Stimulated activated naive CD8-positive, alpha-beta T cell treated with anti-CD3 and anti-CD28 coated beads, Interleukin-15, amount 100 ng/mL, for 72 hours (primary cell): ENCODE measurements around the gene OR4A15.

Source experiments
- ATAC-seq: fragments of 150-1000 bp; cut with Tn5 transposase; 2 replicates; pipeline ENCODE4 v1.10.0; 2021; ENCODE audit warnings: mild to moderate bottlenecking, moderate library complexity
- DNase-seq, 2 donors: peaks; one replicate each; pipeline ENCODE4 v3.0.0; 2021 to 2022
- H3K27ac Mint-ChIP-seq, 2 donors: one replicate each; pipeline ENCODE4 v1.8.0; 2022; ENCODE audit warnings: mild to moderate bottlenecking in 2 of 2, mixed read lengths in 2 of 2, moderate library complexity in 2 of 2
- H3K27me3 Mint-ChIP-seq: one replicate; pipeline ENCODE4 v1.8.0; 2022; ENCODE audit warnings: mixed read lengths
- H3K4me1 Mint-ChIP-seq: one replicate; pipeline ENCODE4 v1.8.0; 2022; ENCODE audit warnings: mild to moderate bottlenecking, mixed read lengths
- H3K4me3 Mint-ChIP-seq, 2 donors: one replicate each; pipeline ENCODE4 v1.8.0; 2022; ENCODE audit warnings: mild to moderate bottlenecking in 2 of 2, mixed read lengths in 2 of 2, moderate library complexity in 1 of 2
- H3K9me3 Mint-ChIP-seq, 2 donors: one replicate each; pipeline ENCODE4 v1.8.0; 2022; ENCODE audit warnings: mixed read lengths in 2 of 2

OR4A15 gene

GRCh38 chr11:55367674-55368073 is at the start of gene OR4A15:
Gene OR4A15 (plus strand): TSS chr11:55367974. CDS start chr11:55367974, 0 bp downstream.
- Mint-ChIP-seq H3K27ac (no peak within 1 kb of the TSS), H3K4me1 (no peaks in the 10 kb centered on the region), H3K27me3 (no peaks in the 10 kb centered on the region), H3K9me3 (peaks cover 9 to 30% of the 10 kb centered on the region in 2 donors), H3K4me3 (no peak within 1 kb of the TSS)
- no peak for DNase-seq
- ATAC-seq: no peak

GRCh38 chr11:55324500-55324899 is 43.3 kb upstream of the OR4A15 start:
- Mint-ChIP-seq H3K9me3 (peaks cover 0 to 14% of the 10 kb centered on the region in 2 donors), H3K4me3 (no peak overlapping the region), H3K27ac (no peak overlapping the region), H3K27me3 (no peaks in the 10 kb centered on the region), H3K4me1 (no peaks in the 10 kb centered on the region)
- no peak for DNase-seq
- no peak for ATAC-seq

GRCh38 chr11:55342901-55343300 is 24.9 kb upstream of the OR4A15 start, which contains the start of gene OR4A16:
Gene OR4A16 (plus strand): TSS chr11:55343201. CDS start chr11:55343201, 0 bp downstream.
- H3K27me3 Mint-ChIP-seq: no peaks in the 10 kb centered on the region
- no peak for DNase-seq
- H3K4me3 Mint-ChIP-seq: no peak within 1 kb of the TSS
- no peaks in the 10 kb centered on the region for H3K4me1 Mint-ChIP-seq
- no peak for ATAC-seq
- H3K9me3 Mint-ChIP-seq: peaks cover 15 to 19% of the 10 kb centered on the region in 2 donors
- H3K27ac Mint-ChIP-seq: no peak within 1 kb of the TSS

- Mint-ChIP-seq H3K27me3 (no peaks in the 10 kb centered on the region), H3K27ac (no peak overlapping the region), H3K4me1 (no peaks in the 10 kb centered on the region), H3K4me3 (no peak overlapping the region), H3K9me3 (peaks cover 16 to 36% of the 10 kb centered on the region in 2 donors)
- DNase-seq: no peak
- ATAC-seq: no peak
Measured at GRCh38 chr11:55345306-55345705, 22.5 kb upstream of the OR4A15 start.

- ATAC-seq (no peak), DNase-seq (no peak)
- Mint-ChIP-seq H3K27ac (no peak overlapping the region), H3K9me3 (peaks cover 12 to 25% of the 10 kb centered on the region in 2 donors), H3K4me1 (no peaks in the 10 kb centered on the region), H3K27me3 (no peaks in the 10 kb centered on the region), H3K4me3 (no peak overlapping the region)
Measured at GRCh38 chr11:55349032-55349431, 18.7 kb upstream of the OR4A15 start.

GRCh38 chr11:55357560-55358184 is 10.1 kb upstream of the OR4A15 start:
- DNase-seq (no peak), ATAC-seq (no peak)
- no peak overlapping the region for H3K27ac Mint-ChIP-seq
- no peaks in the 10 kb centered on the region for H3K27me3 Mint-ChIP-seq
- peaks cover 17 to 47% of the 10 kb centered on the region in 2 donors for H3K9me3 Mint-ChIP-seq
- no peak overlapping the region for H3K4me3 Mint-ChIP-seq
- H3K4me1 Mint-ChIP-seq: no peaks in the 10 kb centered on the region

- Mint-ChIP-seq H3K9me3 (peaks cover 35 to 44% of the 10 kb centered on the region in 2 donors), H3K27me3 (no peaks in the 10 kb centered on the region), H3K4me1 (no peaks in the 10 kb centered on the region), H3K4me3 (no peak overlapping the region), H3K27ac (no peak overlapping the region)
- DNase-seq (no peak), ATAC-seq (no peak)
Measured at GRCh38 chr11:55401011-55401410, 33.2 kb downstream of the OR4A15 start.
